Measurements from ENCODE around the gene XIRP2.

Gene XIRP2

DNA sequence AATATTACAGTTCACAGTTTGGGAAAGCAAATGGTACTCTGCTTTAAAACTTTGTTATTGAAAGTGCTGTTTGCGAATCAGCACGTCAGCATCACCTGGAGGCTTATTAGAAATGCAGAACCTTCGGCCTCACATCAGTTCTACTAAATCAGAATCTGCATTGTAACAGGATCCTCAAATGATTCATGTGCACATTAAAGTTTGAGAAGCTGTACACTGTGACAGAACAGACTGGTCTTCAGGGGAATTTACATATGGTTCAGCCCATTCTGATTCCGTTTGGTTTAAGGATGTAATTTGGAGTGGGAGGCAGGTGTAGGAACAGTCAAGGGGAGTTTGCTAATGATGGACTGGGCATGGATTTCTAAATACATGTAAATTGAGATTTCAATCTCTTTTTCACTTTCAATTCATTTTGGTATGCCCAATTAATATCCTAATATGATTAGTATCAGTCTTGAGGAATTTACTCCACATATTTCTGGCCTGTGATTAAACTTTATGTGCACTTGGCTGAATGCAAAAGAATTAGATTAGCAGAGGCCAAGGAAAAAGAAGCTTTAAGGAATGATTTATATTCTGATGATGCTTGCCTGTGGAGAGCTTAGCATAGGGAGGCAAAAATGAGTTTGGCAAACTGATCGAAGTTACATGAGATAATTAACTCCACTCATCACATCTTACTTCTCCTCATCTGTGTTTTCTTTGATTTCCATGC is 248.8 kb downstream of the XIRP2 start:
- DNase-seq, result no peak

DNA sequence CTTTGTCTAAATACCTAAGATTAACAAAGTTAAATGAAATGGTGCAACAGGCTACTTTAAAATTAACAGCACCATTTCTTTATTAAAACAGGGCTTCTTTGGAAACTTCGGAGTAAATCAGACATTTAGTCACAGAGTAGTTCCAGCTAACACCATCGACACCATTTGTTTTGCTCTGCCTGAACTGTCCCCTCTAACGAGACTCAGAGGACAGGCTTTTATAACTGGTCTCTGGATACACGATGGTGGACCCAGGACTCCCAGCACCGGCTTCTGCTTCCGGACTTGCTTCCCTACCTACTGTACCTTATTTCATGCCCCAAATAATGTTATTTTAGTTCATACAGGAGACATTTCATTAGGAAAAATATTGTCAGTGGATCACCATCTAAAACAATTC is 252.1 kb downstream of the XIRP2 start:
- no peak for DNase-seq

DNA sequence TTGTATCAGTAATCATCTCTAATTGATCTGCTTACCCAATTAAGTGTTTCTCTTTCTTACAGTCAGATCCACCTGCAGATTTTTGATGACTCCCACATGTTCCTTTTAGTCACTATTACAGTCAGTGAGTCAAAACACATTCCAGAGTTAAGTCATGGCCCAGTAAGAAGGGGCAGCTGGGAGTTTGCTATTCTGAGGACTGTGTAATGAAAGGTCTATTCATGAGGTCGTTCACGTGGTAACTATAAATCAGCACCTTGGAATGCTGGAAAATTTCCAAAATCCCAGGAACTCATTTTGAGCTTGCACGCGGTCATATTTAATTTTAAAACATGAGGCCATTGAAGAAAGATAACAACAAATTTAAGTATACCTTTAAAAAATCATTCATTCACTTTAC is 252.5 kb downstream of the XIRP2 start:
- no peak for DNase-seq

DNA sequence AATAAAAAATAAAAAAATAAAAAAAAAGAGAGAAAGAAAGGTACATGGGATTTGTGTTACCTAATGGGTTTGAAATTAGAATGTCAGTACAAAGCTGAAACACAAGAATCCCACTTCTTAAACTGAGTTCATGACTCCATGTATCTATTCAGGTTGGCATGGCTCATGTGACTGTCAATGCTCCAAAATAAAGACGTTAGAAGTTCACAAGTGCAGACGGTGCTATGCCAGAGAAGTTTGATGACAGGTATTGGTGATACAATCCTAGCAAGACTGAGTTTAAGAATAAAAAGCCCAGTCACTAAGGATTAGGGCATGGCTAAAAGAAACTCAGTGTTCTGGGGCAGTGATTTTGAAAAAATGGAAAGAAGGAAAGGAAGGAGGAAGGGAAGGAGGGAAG is 254.3 kb downstream of the XIRP2 start:
- no peak for DNase-seq

DNA sequence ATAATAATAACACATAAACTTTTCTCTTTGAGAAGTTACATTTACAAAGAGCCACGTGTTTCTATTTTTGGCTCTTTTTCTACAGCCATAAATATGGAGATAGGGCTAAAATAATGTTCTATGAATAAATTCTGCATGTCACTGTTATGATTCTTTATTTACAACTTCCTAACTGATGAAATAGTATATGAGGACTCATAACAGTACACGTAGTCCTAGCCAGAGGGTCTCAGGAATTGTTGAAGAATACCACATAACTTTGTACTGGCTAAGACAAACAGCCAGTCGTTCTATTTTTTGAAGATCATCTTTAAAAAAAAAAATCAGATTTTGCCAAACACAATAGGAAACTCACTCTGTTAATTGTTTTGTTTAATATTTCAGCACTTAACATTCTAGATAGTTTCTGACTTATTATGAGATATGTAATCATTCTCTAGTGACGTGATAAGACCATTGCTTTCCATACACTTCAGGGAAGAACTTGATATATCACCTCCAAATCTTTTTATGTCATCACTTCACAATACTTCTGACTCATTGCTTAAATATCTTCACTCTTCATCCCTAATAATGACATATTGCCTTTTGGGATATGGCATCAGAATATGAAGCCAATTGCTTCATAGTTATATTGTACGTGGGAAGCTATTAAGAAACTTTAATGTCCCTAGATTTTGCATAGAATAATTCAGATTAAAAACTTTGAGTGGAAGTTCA is 256.1 kb downstream of the XIRP2 start:
- DNase-seq, result no peak

DNA sequence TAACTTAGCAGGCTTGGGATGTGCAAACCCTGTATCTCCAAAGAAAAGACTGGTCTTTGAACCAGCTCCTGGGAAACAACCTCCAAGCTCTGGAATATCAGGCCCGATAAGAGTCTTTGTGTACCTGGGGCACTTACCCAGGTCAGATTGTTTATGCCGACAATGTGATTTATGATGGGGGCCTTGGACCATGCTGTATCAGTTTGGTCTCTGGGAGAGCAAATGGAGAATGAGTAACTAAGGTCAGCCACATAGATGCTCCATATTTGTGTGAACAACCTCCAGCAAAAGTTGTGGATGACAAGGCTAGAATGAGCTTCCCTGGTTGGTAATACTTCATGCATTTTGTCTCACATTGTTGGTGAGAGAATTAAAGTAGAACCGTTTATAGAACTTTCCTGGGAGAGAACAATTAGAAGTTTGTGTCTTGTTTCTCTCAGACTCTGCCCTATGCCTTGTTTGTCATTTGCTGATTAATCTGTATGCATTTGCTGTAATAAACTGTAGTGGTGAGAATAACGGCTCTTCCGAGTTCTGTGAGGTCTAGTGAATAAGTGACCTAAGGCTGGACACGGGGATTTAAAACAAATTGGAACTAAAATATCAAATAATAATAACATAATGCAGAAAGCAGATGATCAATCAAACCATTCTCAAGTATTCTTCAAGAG is 259.1 kb downstream of the XIRP2 start:
- no peak for DNase-seq

DNA sequence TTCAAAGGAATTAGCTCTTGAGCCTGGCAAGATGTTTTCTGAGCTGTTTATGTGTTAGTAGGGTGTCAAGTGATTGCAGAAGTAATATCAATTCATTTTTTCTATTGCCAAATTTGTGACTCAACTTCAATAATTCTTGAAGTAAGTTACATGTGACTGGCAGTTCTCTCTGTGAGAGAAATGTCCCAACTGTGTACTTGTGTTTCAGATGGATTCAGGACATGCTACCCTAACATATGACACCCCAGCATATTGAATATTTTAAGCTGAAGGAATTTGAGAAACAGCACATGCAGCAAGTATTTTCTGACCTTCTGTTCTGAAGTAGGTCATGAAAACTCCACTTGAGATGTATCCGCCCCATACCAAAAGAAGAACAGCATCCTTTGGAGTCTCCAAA is 263.6 kb downstream of the XIRP2 start:
- DNase-seq, result no peak

DNA sequence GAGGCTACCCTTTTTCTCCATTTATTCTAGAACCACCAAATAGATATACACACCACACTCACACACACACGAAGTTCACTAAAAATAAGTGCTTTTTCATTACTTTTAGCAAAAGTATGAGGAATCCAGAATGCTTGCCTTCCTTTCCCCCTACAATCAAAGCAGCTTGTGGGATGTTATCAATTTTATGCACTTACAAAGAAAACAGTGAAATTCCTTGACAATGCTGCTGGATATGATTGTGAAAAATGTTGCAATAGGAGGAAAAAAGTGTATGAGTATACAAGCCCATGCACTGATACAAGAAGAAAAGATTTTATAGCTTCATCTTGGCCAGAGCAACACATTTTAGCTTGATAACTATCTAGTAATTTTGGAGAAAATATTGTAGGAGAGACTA is 269.2 kb downstream of the XIRP2 start:
- no peak for DNase-seq

DNA sequence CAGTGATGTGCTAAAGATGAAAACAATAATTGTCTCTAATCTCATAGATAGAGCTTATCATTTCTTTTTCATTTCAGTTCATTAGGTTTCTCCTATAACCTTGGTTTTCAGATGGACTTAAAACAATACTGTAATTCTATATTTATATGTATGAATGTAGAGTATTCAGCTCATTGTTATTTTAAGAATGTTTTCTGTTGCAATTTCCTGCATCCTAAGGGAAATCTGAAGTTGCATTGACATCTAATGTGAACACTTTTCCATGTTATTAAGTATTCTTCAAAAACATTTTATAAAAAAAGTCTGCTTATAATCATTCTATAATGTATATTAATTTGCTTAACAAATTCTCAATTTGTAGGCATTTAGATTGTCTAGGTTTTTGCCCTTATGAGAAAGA is 288.9 kb downstream of the XIRP2 start:
- DNase-seq, result no peak

DNA sequence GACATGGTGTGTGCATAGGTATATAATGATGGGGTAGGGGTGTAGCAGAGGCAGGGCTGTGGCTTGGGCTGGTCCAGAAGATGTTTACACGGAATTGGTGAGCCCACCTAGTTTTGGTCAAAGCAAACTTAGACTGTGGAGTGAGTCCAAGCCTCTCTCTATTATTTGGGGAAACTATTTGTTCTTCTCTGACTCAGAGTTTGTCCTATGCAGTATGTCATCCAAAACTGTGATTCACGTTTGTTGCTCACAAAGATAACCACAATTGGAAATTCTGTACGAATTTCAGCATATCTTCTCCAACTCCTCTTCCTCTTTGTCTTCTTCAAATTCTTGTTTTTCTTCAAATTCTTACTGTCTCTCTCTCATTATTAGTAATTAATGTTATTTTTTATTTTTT is 292.9 kb downstream of the XIRP2 start:
- no peak for DNase-seq

DNA sequence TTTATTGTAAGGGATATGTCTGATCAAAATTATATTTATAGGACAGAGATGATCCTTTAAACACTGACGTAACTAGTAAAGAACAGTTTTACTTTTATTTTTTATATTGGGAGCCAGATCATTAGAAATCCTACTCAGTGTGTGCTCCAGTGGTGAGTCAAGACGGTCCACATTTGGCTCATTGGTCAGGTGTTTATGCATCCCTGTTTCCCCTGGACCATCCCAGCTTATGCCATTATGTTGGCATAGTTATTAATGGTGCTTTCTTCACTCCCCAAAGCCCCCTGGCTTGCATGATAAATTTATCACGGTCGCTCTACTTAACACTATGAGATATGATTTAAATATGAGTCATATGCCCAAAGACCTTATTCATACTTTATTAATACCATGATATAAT is 293.4 kb downstream of the XIRP2 start:
- DNase-seq, result no peak

DNA sequence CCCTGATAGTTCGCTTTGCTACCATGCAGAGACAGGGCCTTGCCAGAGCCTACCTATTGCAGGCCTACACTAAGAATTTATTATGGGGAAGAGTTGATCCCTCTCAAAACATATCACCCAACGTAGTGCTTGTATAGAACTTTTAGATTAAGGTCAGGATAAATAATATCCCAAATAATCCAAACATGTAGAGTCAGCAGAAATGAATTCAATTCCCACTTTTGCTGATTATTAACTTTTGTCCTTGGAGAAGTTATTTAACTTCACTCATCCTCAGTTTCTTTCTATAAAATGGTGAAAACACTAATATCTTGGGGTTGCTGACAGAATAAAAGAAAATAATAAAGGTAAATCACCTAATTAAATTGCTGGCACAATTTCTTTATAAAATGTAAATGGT is 294.1 kb downstream of the XIRP2 start:
- no peak for DNase-seq

DNA sequence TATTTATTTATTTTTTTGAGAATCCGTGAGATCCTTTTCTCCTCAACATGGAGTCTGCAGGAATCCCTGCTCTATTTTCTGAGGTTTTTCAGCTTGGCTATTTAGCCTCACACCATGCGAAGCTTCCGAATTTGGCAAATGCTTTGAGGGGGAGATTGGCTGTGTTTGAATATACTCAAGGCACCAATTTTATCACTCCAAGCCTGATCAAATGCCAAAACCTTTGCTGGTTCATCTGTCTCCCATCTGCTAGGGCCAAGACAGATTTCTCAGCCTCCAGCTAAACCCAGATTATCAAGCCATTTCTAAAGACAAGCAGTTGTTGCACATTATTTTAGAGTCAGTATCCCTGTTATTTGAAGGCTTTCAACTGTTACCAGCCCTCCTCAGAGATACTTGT is 295.7 kb downstream of the XIRP2 start:
- DNase-seq, result no peak

DNA sequence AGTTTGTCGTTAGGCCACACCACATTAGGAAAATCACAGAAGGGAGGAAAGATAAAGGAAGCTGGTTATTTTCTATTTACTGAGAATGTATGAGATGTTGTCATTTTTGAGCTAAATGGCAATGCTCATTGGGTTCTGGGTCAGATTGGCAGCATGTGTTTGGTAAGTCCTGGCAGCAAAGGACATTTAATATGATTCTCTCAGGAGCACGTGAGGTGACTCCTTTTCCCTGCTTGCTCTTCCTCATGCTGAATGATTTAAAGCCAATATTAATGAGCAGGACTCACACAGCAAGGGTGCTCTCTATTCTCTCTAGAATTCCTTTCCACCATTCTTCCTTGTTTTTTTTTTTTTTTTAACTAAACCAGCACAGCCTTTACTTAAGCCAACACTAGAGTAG is 298.2 kb downstream of the XIRP2 start:
- DNase-seq, result no peak

DNA sequence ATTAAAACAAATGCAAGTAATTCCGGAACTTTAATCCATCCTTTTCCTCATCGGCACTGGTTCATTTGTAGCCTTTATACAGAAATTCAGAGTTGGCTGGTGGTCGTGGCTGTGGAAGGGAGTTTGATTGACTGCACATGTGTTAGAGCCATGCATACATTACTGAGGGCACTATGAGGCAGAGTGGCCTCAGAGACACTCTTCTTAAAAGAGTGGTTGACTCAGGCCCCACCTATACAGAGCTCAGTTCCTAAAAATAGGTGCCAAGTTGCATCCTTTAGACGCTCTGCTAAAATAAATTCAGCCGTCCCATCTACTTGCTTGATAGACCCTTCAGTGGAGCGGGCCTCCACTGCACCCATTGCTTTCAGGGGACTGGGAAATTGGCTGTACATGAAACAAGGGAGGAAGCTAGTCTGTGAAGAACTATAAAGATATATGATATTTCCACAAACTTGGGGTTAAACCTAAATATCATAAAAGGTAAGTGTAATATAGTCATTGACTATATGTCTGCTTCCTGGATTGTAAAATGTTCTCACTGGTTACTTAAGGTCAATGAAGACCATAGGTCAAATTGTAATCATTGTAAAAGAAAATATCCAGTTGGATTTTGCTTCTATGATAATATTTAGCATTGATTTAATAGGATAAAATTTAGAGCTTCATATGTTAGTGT is 298.9 kb downstream of the XIRP2 start:
- DNase-seq, result no peak

DNA sequence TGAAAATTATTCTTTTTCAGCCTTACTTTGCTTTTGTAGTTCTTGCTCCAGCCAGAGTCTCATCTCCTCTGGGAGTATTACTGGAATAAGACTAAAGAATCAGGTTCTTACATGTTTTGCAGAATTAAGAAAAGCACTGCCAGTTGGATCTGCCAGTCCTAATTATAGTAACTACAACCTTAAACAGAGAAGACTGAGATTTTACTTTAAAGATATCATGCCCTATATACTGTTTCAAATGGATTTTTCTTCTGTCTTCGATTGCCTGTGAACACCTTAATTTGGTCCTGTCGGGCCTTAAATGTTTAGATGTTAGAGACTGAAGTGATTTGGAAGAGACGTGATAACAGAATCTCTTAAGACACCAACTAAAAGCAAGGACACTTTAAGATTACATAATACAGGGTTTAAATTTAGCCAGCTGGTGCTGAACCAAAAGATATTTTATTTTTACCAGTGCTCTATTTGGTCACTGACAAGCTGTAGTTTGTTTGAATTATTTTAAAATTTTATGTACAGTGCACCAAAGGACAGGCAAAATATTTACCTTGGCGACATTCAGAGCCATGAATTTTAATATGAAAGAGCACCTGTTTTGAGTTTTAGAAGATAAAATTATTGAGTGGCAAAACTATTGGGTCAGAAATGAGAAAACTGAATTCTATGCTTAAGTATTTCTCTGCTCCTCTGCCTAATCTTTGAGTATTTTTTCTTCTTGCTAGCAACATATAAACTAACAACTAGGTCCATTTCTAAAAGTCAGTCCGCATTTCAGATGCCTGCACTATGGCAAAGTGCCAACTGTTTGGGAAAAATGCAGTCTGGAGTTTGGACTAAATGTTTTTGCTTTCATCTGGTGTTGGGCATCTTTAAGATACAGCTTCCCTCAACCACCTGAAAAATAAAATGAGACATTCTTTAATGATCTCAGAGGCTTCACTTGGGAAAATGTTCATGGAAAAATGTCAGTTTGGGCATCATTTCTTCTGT is 300.0 kb downstream of the XIRP2 start:
- peak in 1 of 2 experiments; percentile 32 for DNase-seq

DNA sequence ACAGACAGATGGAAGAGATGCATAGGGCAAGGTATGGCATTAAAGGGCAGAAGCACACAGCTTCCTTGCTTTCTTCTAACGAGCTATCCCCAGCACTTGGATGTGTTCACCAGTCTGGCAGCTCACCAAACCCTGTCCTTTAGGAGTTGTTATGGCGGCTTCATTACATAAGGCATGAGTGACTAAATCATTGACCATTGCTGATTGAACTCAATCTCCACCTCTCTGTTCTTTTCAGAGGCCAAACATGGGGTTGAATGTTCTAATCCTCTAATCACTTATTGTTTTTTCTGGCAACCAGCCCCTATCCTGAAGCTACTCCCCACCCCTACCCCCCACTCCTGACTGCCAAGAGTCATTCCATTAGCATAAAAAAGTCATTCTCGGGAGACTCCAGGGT is 301.8 kb downstream of the XIRP2 start:
- peak; percentile 36 to 63 for DNase-seq

DNA sequence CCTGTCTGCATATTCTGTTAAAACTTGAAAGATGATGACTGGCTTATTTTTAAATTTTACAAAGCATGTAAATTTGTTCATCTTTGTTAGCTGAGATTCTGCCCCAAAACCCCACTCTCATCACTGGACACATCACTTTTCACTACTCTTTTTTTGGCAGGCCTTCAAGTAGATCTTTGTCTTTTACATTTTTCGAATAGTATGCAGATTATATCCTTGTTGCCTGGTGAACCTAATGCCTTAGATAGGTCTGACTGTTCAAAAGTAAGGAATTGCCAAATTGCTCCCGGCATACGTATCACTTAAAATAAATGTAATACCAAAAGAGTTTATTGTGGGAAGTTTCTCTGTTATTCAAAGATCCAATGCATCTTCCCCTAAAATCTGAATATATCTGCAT is 303.3 kb downstream of the XIRP2 start:
- no peak for DNase-seq

DNA sequence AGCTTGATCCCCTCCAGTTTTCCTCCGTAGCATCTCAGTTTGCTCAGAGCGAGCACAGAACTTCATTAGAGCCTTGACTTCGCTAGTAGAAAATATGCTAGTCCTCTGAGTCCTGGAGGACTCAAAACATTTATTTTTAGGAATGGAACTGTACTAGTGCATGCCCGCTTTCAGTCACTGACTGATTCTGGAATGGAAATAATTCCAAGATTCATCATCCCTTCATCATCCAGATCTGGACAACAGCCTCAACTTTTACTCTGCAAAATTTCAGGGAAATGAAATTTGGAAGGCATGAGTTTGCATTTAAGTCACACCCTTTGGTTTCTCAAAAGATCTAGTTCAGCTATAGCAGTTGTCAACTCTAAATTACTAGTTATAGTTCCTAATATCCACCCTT is 304.6 kb downstream of the XIRP2 start:
- DNase-seq, result no peak

DNA sequence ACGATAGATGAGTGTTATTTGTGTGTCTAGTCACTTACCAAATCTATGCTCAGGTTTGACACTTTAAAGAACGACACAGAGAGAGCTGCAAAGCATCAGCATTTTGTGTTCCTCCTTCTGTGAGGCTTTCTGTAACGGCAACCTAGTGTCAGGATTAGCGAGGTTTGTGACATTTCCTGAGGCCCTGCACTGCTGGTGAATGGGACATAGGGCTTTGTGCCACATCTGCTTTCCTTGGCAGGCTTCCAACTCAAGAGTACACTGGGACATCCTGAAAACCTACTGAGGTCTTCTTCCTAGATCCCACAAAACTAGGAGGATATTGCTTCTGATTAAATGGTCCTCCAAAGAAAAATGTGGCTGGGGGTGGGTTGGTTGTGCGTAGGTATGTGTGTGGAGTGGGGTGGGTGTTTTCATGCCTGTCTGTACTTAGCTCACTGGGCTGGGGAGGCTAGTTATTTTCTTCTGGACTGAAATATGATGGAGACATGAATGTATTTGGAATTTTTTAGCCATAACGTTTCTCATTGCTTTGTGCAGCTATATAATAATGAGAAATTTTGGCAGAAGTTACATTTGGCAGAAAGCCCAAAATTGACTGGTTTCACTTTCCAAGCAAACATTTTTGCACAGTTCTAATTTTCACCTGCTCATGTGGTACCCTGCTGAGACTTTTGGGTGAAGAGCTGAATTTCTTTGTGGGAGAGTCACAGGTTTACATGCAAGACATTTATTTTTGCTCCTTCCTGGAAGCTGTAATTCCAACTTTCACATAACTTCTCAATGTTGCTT is 308.4 kb downstream of the XIRP2 start:
- peak; percentile 29 to 80 for DNase-seq

DNA sequence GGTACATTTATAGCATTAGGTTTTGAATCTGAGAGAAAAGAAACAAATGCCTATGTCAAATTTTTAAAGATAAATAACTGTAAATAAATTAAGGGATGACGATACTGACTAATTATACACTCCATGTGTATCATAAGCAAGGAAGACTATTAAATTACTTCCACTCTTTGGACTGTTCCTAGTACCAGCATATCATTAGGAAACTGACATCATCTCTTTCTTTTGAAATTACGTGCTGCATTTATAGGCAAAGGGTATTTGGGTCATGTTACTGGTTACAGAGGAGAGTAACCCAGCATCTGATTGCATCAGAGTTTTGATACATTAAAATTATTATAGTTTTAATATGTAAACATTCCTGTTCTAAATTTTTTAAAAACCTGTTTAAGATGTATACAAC is 309.7 kb downstream of the XIRP2 start:
- DNase-seq, result no peak

DNA sequence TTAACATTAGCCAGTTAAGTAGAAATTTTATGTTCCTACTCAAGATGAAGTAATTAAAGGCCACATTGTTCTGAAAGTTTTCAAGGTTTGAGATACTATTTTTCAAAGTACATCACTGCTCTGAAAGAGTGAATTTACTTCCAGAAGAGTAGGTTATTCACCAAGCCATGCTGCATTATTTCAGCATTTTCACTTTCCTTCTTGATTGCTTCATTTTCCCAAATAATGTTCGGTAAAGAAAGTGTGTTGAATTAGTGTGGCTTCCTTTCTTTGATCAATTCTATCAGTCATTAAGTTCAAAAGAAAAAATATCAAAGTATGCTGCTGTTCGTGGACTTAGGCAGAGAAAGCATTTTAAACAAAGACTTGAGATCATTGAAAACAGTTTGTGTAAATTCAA is 310.3 kb downstream of the XIRP2 start:
- DNase-seq, result no peak
